HFF-Myc (cell line): ENCODE measurements around the gene SIRT5.

ENCODE experiments used
- DNase-seq: peaks from one replicate; pipeline ENCODE4 v3.0.0-alpha.2; 2011; ENCODE audit warnings: low read depth; ENCODE audit errors: extremely low read depth
- H3K4me3 ChIP-seq: replicated peaks from 2 replicates; pipeline ENCODE4 v1.5.1; 2011; ENCODE audit warnings: low read depth, mild to moderate bottlenecking, control low read depth, low read length
- TF ChIP-seq, protein P1 (sequence below): IDR thresholded peaks from 2 replicates; pipeline ENCODE4 v1.5.1; 2012; ENCODE audit warnings: mild to moderate bottlenecking, low read depth, low read length, control low read depth; ENCODE audit errors: missing control alignments

SIRT5 gene

DNA sequence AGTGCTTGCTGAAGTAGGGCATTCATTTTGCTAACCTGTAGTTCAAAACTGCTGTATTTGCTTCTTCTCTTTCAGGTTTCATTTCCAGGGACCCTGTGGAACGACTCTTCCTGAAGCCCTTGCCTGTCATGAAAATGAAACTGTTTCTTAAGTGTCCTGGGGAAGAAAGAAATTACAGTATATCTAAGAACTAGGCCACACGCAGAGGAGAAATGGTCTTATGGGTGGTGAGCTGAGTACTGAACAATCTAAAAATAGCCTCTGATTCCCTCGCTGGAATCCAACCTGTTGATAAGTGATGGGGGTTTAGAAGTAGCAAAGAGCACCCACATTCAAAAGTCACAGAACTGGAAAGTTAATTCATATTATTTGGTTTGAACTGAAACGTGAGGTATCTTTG lies 37.3 kb downstream of the SIRT5 start:
- no peak overlapping the region for H3K4me3 ChIP-seq
- no peak for DNase-seq
- TF ChIP-seq, protein P1, sequence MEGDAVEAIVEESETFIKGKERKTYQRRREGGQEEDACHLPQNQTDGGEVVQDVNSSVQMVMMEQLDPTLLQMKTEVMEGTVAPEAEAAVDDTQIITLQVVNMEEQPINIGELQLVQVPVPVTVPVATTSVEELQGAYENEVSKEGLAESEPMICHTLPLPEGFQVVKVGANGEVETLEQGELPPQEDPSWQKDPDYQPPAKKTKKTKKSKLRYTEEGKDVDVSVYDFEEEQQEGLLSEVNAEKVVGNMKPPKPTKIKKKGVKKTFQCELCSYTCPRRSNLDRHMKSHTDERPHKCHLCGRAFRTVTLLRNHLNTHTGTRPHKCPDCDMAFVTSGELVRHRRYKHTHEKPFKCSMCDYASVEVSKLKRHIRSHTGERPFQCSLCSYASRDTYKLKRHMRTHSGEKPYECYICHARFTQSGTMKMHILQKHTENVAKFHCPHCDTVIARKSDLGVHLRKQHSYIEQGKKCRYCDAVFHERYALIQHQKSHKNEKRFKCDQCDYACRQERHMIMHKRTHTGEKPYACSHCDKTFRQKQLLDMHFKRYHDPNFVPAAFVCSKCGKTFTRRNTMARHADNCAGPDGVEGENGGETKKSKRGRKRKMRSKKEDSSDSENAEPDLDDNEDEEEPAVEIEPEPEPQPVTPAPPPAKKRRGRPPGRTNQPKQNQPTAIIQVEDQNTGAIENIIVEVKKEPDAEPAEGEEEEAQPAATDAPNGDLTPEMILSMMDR = no peak

DNA sequence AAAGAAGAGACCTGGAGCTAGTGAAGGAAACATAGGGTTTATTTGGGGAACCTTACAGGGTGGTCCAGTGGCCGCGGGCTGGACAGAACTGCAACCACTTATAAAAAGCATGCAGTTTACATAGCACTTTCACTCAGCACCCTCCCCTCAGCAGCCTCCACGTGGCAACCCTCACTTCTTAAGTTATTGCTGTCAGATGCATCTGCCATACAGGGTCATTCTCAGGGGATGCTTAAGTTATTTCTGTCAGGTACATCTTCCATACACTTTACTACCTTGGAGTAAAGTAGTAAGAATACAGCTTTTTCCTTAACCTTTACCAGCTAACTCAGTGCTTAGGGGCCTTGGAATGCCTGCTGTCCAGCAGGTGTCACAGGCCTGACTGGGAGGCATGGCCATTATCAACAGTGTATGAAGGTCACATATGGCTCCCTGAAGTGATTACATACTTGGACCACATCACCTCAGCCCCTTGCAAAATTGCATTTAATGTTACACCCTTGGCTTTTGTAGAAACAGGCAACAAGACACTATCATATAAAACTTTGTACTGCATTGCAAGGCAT lies 38.7 kb downstream of the SIRT5 start:
- H3K4me3 ChIP-seq = peak overlapping the region; percentile 99; the same call in 1 of the 2 replicates
- TF ChIP-seq, protein P1 = no peak
- no peak for DNase-seq

DNA sequence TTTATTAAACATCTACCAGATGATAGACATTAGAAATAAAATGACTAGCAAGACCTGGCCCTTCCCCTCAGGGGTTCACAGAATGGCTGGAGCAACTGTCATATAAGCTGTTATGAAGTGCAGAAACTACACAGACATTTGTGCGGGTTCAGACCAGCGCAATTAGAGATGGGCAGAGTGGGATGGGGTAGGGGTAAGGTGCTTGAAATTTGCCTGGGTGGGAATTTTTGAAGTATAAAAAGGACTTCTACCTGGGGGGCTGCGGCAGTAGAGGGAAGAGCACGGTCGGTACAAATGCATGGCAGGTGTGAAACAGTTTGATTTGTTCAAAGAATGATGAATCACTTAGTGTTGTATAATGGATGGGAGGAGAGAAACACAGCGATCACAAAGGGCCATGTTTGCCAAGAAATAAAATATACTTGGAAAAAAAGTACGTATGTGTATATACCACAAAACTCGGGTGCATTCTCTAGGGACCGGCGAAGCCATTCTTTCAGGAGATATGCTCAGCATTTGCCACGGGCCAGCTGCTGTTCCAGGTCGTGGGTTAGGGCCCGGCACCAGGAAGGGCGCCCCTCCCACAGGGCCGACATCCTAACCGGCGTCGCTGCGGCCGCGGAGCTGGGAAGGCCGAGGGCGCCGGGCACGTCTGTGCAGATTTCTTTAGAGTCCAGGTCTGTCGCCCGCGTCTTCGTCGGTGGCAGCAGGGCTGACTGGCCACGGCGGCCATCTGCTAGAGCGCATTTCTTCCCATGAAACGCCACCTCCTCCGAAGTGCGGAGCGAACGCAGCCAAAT lies 39.9 kb downstream of the SIRT5 start:
- no peak for DNase-seq
- H3K4me3 ChIP-seq = peak overlapping the region; percentile 99
- TF ChIP-seq, protein P1 = no peak

DNA sequence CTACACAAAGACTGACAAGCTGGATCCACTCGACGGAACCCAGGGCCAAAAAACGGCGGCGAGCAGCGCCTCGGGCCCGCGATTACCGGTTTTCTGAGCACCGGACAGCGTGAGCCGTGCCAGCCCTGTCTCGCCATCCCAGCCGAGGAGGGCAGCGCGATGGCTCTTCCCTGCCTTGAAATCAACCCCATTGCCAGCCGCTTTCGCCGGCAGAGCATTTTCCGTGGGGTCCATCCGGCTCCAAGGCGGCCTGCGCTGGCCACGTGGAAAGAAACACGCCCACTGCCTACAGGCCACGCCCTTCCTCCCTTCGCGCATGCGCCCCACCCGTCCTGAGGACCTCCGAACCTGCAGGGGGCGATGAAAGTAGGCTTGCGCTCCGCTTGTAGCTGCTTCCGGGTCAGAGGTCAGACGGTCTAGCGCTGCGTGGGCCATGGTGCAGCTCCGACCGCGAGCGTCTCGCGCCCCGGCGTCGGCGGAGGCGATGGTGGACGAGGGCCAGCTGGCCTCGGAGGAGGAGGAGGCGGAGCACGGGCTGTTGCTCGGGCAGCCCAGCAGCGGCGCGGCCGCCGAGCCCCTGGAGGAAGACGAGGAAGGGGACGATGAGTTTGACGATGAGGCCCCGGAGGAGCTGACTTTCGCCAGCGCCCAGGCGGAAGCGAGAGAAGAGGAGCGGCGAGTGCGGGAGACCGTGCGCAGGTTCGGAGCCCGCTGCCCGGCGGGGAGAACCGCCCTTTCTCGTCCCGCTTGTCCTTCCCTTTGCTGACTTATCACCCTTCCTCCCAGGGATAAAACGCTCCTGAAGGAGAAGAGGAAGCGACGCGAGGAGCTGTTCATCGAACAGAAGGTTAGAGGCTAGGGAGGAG lies 40.8 kb downstream of the SIRT5 start, which contains the start of gene NOL7:
NOL7 (plus strand) TSS at position 410 of the 866 bp plus-strand sequence; CDS start at position 434, 24 bp downstream.
- TF ChIP-seq, protein P1 = peak; percentile 92
- H3K4me3 ChIP-seq = peak within 1 kb of the TSS; percentile 99
- DNase-seq = peak; percentile 95

DNA sequence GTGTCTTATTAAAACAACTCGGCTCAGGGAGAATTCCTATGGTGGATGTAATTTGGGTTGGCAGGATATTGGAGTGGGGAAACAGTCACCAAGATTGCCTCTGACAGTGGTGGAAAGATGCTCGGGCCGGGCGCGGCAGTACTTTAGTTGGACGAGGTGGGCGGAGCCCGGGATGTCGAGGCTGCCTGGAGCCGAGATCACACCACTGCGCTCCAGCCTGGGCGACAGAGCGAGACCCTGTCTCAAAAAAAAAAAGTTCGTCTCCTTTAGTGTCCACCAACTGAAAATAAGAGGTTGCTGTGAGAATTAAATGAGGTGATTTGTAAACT lies 41.4 kb downstream of the SIRT5 start:
- peak overlapping the region; percentile 99 for H3K4me3 ChIP-seq
- TF ChIP-seq, protein P1 = no peak
- DNase-seq = no peak

DNA sequence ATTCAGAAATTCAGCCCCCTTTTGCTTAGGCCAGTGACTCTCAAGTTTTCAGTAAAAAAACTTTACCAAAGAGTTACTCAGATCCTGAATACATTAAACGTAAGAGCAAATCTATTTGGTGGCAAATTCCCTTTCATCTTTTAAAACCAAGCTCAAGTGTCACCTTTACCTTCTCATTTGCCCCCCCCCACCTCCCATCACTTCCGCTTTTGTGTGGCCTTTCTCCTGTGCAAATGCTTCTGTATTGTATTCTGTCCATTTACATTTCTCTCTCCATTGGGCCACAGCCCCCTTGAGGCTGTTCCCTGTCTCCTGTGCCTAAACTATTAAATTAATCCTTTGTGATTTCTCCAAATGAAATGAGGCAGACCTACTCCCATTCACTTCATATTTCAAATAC lies 42.7 kb downstream of the SIRT5 start:
- peak overlapping the region; percentile 99 for H3K4me3 ChIP-seq
- TF ChIP-seq, protein P1 = no peak

More for the DNA sequence above, 42.7 kb downstream of the SIRT5 start:
- no peak for DNase-seq
